Osteoblast (primary cell): ENCODE results near the gene MRPS18A. TPM values are rescaled to one million over a fixed set of nuclear protein-coding genes. Genes with fewer than 3 reads are reported as not detected.

Source experiments
- DNase-seq: peaks from one replicate; pipeline ENCODE4 v3.0.0; 2011; ENCODE audit warnings: low spot score, mixed read lengths; ENCODE audit not compliant: insufficient read length; ENCODE audit errors: missing footprints
- H2AFZ ChIP-seq: 2 replicates; pipeline ENCODE4 v1.6.0; 2011; ENCODE audit warnings: mild to moderate bottlenecking, low read length
- H3K27ac ChIP-seq: 2 replicates; pipeline ENCODE4 v1.5.1; 2011; ENCODE audit warnings: mild to moderate bottlenecking, low read depth, low read length, moderate library complexity
- H3K27me3 ChIP-seq: 2 replicates; pipeline ENCODE4 v1.6.0; 2012; ENCODE audit warnings: mild to moderate bottlenecking, control low read depth, inconsistent platforms, low read length, moderate library complexity; ENCODE audit not compliant: insufficient read depth
- H3K36me3 ChIP-seq: 2 replicates; pipeline ENCODE4 v1.5.1; 2011; ENCODE audit warnings: mild to moderate bottlenecking, low read length, control low read depth, moderate library complexity; ENCODE audit not compliant: insufficient read depth
- H3K4me1 ChIP-seq: 2 replicates; pipeline ENCODE4 v1.5.1; 2011; ENCODE audit warnings: mild to moderate bottlenecking, low read length, control low read depth, moderate library complexity; ENCODE audit not compliant: insufficient read depth
- H3K4me2 ChIP-seq: 2 replicates; pipeline ENCODE4 v1.6.0; 2011; ENCODE audit warnings: mild to moderate bottlenecking, low read length; ENCODE audit not compliant: insufficient read depth
- H3K4me3 ChIP-seq: fragments of 200-600 bp; sonication (generic); 3 replicates; pipeline ENCODE4 v1.5.1; 2012; ENCODE audit warnings: mild to moderate bottlenecking, low read length, inconsistent platforms; ENCODE audit not compliant: insufficient read depth
- H3K79me2 ChIP-seq: 2 replicates; pipeline ENCODE4 v1.6.0; 2012; ENCODE audit warnings: mild to moderate bottlenecking, low read length, control low read depth, inconsistent platforms; ENCODE audit not compliant: insufficient read depth
- H3K9me3 ChIP-seq: 2 replicates; pipeline ENCODE4 v1.5.1; 2011; ENCODE audit warnings: low read depth, low read length, control low read depth
- H4K20me1 ChIP-seq: 2 replicates; pipeline ENCODE4 v1.6.0; 2012; ENCODE audit warnings: mild to moderate bottlenecking, low read length, control low read depth; ENCODE audit not compliant: insufficient read depth
- total RNA-seq: library from RNA; depleted of rRNA; stranded (reverse); fragments of >200 nt; gene quantifications from 2 replicates; pipeline ENCODE4 v1.2.3, GENCODE V29; 2012
- TF ChIP-seq, protein P1 (sequence below): IDR thresholded peaks from 2 replicates; pipeline ENCODE4 v1.5.1; 2011; ENCODE audit warnings: mild to moderate bottlenecking, low read depth, low read length, moderate library complexity; ENCODE audit errors: extremely low read depth

MRPS18A gene
- total RNA-seq, 1 donor: 27.5 TPM

GRCh38 chr6:43734294-43734665 is 46.7 kb upstream of the MRPS18A start:
- no peak overlapping the region for H3K27ac ChIP-seq
- no peak for DNase-seq
- H3K4me2 ChIP-seq: no peak overlapping the region
- H4K20me1 ChIP-seq: no peaks in the 10 kb centered on the region
- TF ChIP-seq, protein P1, sequence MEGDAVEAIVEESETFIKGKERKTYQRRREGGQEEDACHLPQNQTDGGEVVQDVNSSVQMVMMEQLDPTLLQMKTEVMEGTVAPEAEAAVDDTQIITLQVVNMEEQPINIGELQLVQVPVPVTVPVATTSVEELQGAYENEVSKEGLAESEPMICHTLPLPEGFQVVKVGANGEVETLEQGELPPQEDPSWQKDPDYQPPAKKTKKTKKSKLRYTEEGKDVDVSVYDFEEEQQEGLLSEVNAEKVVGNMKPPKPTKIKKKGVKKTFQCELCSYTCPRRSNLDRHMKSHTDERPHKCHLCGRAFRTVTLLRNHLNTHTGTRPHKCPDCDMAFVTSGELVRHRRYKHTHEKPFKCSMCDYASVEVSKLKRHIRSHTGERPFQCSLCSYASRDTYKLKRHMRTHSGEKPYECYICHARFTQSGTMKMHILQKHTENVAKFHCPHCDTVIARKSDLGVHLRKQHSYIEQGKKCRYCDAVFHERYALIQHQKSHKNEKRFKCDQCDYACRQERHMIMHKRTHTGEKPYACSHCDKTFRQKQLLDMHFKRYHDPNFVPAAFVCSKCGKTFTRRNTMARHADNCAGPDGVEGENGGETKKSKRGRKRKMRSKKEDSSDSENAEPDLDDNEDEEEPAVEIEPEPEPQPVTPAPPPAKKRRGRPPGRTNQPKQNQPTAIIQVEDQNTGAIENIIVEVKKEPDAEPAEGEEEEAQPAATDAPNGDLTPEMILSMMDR: no peak
- H3K27me3 ChIP-seq: no peaks in the 10 kb centered on the region
- H3K4me3 ChIP-seq: no peak overlapping the region
- no peaks in the 10 kb centered on the region for H3K36me3 ChIP-seq
- H3K4me1 ChIP-seq: no peaks in the 10 kb centered on the region
- no peaks in the 10 kb centered on the region for H3K9me3 ChIP-seq
- no peak overlapping the region for H2AFZ ChIP-seq
- H3K79me2 ChIP-seq: no peaks in the 10 kb centered on the region

- H3K27me3 ChIP-seq: no peaks in the 10 kb centered on the region
- no peaks in the 10 kb centered on the region for H3K79me2 ChIP-seq
- H2AFZ ChIP-seq: no peak overlapping the region
- H3K4me3 ChIP-seq: no peak overlapping the region
- no peak overlapping the region for H3K27ac ChIP-seq
- TF ChIP-seq, protein P1: no peak
- no peak overlapping the region for H3K4me2 ChIP-seq
- no peak for DNase-seq
- no peaks in the 10 kb centered on the region for H3K4me1 ChIP-seq
- no peaks in the 10 kb centered on the region for H4K20me1 ChIP-seq
- no peaks in the 10 kb centered on the region for H3K36me3 ChIP-seq
- no peaks in the 10 kb centered on the region for H3K9me3 ChIP-seq
These were observed 46.1 kb upstream of the MRPS18A start for GRCh38 chr6:43733471-43734293.

DNA sequence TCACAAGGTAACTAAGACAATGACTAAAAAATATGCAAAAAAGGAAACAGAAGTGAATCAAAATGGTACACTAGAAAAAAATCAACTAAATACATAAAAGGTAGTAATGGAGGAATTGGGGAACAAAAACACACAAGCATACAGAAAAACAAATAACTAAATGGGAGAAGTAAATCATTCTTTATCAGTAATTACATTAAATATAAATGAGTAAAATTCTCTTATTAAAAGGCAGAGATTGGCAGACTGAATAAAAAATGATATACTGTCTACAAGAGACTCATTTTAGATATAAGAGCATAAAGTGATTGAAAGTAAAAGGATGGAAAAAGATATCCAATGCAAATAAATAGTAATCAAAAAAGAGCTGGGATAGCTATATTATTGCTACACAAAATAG is 43.0 kb upstream of the MRPS18A start:
- no peaks in the 10 kb centered on the region for H3K79me2 ChIP-seq
- no peaks in the 10 kb centered on the region for H3K27me3 ChIP-seq
- no peak overlapping the region for H3K4me2 ChIP-seq
- H3K4me3 ChIP-seq: no peak overlapping the region
- H2AFZ ChIP-seq: no peak overlapping the region
- no peaks in the 10 kb centered on the region for H3K36me3 ChIP-seq
- TF ChIP-seq, protein P1: no peak
- peaks cover 2% of the 10 kb centered on the region for H3K4me1 ChIP-seq
- H3K9me3 ChIP-seq: no peaks in the 10 kb centered on the region
- no peak for DNase-seq
- H3K27ac ChIP-seq: no peak overlapping the region
- no peaks in the 10 kb centered on the region for H4K20me1 ChIP-seq

- Histone ChIP-seq H3K4me3 (no peak overlapping the region), H3K4me2 (no peak overlapping the region), H3K27ac (no peak overlapping the region), H2AFZ (no peak overlapping the region), H3K9me3 (no peaks in the 10 kb centered on the region), H4K20me1 (no peaks in the 10 kb centered on the region), H3K27me3 (no peaks in the 10 kb centered on the region), H3K79me2 (no peaks in the 10 kb centered on the region), H3K36me3 (no peaks in the 10 kb centered on the region), H3K4me1 (peaks cover 12% of the 10 kb centered on the region)
- TF ChIP-seq, protein P1: no peak
- no peak for DNase-seq
These were observed 41.9 kb upstream of the MRPS18A start for GRCh38 chr6:43729537-43729936.
